Neuronal stem cell (in vitro differentiated cells): ENCODE measurements around the gene PSMC2.

Experiments
- DNase-seq: peaks from one replicate; pipeline ENCODE4 v3.0.0-alpha.2; 2013; ENCODE audit warnings: low spot score
- H2AFZ ChIP-seq: one replicate; pipeline ENCODE4 v1.6.1; 2013; ENCODE audit warnings: mild to moderate bottlenecking, low read length, inconsistent platforms
- H2AK5ac ChIP-seq: 2 replicates; pipeline ENCODE4 v1.6.1; 2013; ENCODE audit warnings: low read depth, mild to moderate bottlenecking, inconsistent platforms, low read length, moderate library complexity, mixed read lengths
- H2BK120ac ChIP-seq: 2 replicates; pipeline ENCODE4 v1.6.1; 2013; ENCODE audit warnings: low read depth, mild to moderate bottlenecking, inconsistent platforms, low read length, moderate library complexity, mixed read lengths
- H2BK12ac ChIP-seq: one replicate; pipeline ENCODE4 v1.6.1; 2013; ENCODE audit warnings: low read length, inconsistent platforms
- H2BK15ac ChIP-seq: 2 replicates; pipeline ENCODE4 v1.6.1; 2013; ENCODE audit warnings: mild to moderate bottlenecking, low read length, inconsistent platforms, mixed read lengths
- H2BK5ac ChIP-seq: one replicate; pipeline ENCODE4 v1.6.1; 2013; ENCODE audit warnings: inconsistent platforms, mild to moderate bottlenecking, low read length, moderate library complexity
- H3K14ac ChIP-seq: one replicate; pipeline ENCODE4 v1.6.1; 2013; ENCODE audit warnings: low read length, inconsistent platforms
- H3K18ac ChIP-seq: 2 replicates; pipeline ENCODE4 v1.6.1; 2013; ENCODE audit warnings: low read length, inconsistent platforms
- H3K23ac ChIP-seq: 2 replicates; pipeline ENCODE4 v1.6.1; 2013; ENCODE audit warnings: low read depth, mild to moderate bottlenecking, mixed read lengths, low read length, inconsistent platforms; ENCODE audit not compliant: poor library complexity
- H3K27ac ChIP-seq: replicated peaks from 3 replicates; pipeline ENCODE4 v1.5.1; 2013; ENCODE audit warnings: low read length, inconsistent platforms
- H3K27me3 ChIP-seq, 3 experiments: 2 replicates each; pipeline ENCODE4 v1.6.1; 2013; ENCODE audit warnings: low read length in 3 of 3, mild to moderate bottlenecking in 2 of 3, inconsistent platforms in 1 of 3, low read depth in 1 of 3, mixed read lengths in 1 of 3, moderate library complexity in 1 of 3; ENCODE audit not compliant: control insufficient read depth in 3 of 3, insufficient read depth in 3 of 3
- H3K36me3 ChIP-seq, 2 donors: replicated peaks in 1 of 2; 2 replicates each; pipeline ENCODE4 v1.6.1; 2013; ENCODE audit warnings: low read length in 2 of 2; ENCODE audit not compliant: control insufficient read depth in 2 of 2, insufficient read depth in 2 of 2
- H3K4ac ChIP-seq: 2 replicates; pipeline ENCODE4 v1.6.1; 2013; ENCODE audit warnings: inconsistent platforms, mild to moderate bottlenecking, low read length, moderate library complexity
- H3K4me1 ChIP-seq, 2 donors: 1 replicate in 1 of 2; 2 replicates in 1 of 2; pipeline ENCODE4 v1.6.1; 2013; ENCODE audit warnings: low read length in 2 of 2, low read depth in 1 of 2; ENCODE audit not compliant: control insufficient read depth in 2 of 2, insufficient read depth in 1 of 2
- H3K4me2 ChIP-seq: one replicate; pipeline ENCODE4 v1.6.1; 2013; ENCODE audit warnings: mild to moderate bottlenecking, low read length, inconsistent platforms; ENCODE audit not compliant: insufficient read depth, poor library complexity, severe bottlenecking
- H3K4me3 ChIP-seq, 2 donors: 2 replicates each; pipeline ENCODE4 v1.5.1; 2013; ENCODE audit warnings: low read length in 2 of 2, mild to moderate bottlenecking in 2 of 2, inconsistent platforms in 1 of 2, moderate library complexity in 1 of 2
- H3K79me1 ChIP-seq: one replicate; pipeline ENCODE4 v1.6.1; 2013; ENCODE audit warnings: low read depth, mild to moderate bottlenecking, inconsistent platforms, low read length, moderate library complexity
- H3K9ac ChIP-seq: one replicate; pipeline ENCODE4 v1.6.1; 2013; ENCODE audit warnings: mild to moderate bottlenecking, low read depth, low read length, inconsistent platforms; ENCODE audit not compliant: poor library complexity
- H3K9me3 ChIP-seq, 2 donors: replicated peaks in 1 of 2; 2 replicates each; pipeline versions ENCODE3 to v1.6.1; 2013; ENCODE audit warnings: low read length in 2 of 2, mild to moderate bottlenecking in 2 of 2, inconsistent platforms in 1 of 2, low read depth in 1 of 2, mixed read lengths in 1 of 2, moderate library complexity in 1 of 2; ENCODE audit not compliant: control insufficient read depth in 2 of 2, insufficient read depth in 1 of 2
- H4K8ac ChIP-seq: one replicate; pipeline ENCODE4 v1.6.1; 2013; ENCODE audit warnings: low read depth, mild to moderate bottlenecking, inconsistent platforms, low read length, moderate library complexity
- H4K91ac ChIP-seq: one replicate; pipeline ENCODE4 v1.6.1; 2013; ENCODE audit warnings: low read length, low read depth, mild to moderate bottlenecking, inconsistent platforms; ENCODE audit not compliant: poor library complexity
- WGBS, 2 donors: extraction: QIAGEN DNeasy Blood & Tissue Kit; methylation state at CpG; one replicate each; pipeline ENCODE4 v1.1.7; 2013; ENCODE audit warnings: missing lambda C conversion rate in 2 of 2, mixed read lengths in 1 of 2; ENCODE audit not compliant: insufficient read length in 2 of 2, insufficient replicate concordance in 1 of 2; ENCODE audit errors: extremely low coverage in 2 of 2; 5-methylcytosine and 5-hydroxymethylcytosine counted together

PSMC2 gene

GRCh38 chr7:103381280-103382031, 34.0 kb downstream of the PSMC2 start:
- Histone ChIP-seq H2AK5ac (no peak overlapping the region), H4K91ac (no peak overlapping the region), H3K27me3 (peaks cover 0 to 5% (median 0%) of the 10 kb centered on the region in 3 experiments), H3K36me3 (no peaks in the 10 kb centered on the region), H3K27ac (no peak overlapping the region), H3K4ac (no peak overlapping the region), H3K9me3 (peaks cover 0 to 2% of the 10 kb centered on the region in 2 donors), H3K4me2 (no peak overlapping the region), H2BK15ac (no peak overlapping the region), H3K79me1 (no peaks in the 10 kb centered on the region), H4K8ac (no peak overlapping the region), H2BK120ac (no peak overlapping the region), H2AFZ (no peak overlapping the region), H3K4me1 (no peaks in the 10 kb centered on the region), H3K4me3 (peak overlapping the region in 1 of 2 donors; percentile 19), H2BK5ac (no peak overlapping the region), H3K23ac (no peak overlapping the region), H3K9ac (peak overlapping the region; percentile 22), H3K18ac (no peak overlapping the region), H2BK12ac (no peak overlapping the region), H3K14ac (no peak overlapping the region)
- 100% methylated on average over 2 of the region's 4 CpGs; no CpG with 5 or more reads in 1 of the 2 donors for WGBS, 2 donors
- no peak for DNase-seq

- Histone ChIP-seq H2AK5ac (no peak overlapping the region), H3K36me3 (no peaks in the 10 kb centered on the region), H3K4me1 (no peaks in the 10 kb centered on the region), H2AFZ (no peak overlapping the region), H3K23ac (no peak overlapping the region), H3K4ac (no peak overlapping the region), H2BK120ac (no peak overlapping the region), H3K27me3 (peaks cover 0 to 5% (median 0%) of the 10 kb centered on the region in 3 experiments), H3K4me2 (no peak overlapping the region), H3K27ac (no peak overlapping the region), H2BK15ac (no peak overlapping the region), H4K91ac (no peak overlapping the region), H3K9me3 (peaks cover 0 to 2% of the 10 kb centered on the region in 2 donors), H3K4me3 (no peak overlapping the region), H4K8ac (no peak overlapping the region), H3K18ac (no peak overlapping the region), H3K79me1 (no peaks in the 10 kb centered on the region), H3K9ac (no peak overlapping the region), H3K14ac (no peak overlapping the region), H2BK12ac (no peak overlapping the region), H2BK5ac (no peak overlapping the region)
- WGBS, 2 donors = no CpG with 5 or more reads among the region's 5 CpGs
- no peak for DNase-seq
These were observed 34.6 kb downstream of the PSMC2 start for GRCh38 chr7:103382032-103382402.

- H2BK15ac ChIP-seq = no peak overlapping the region
- WGBS, 2 donors = no CpG with 5 or more reads among the region's 1 CpG
These were observed 39.8 kb downstream of the PSMC2 start for GRCh38 chr7:103387242-103387641.

GRCh38 chr7:103388469-103389140, 41.2 kb downstream of the PSMC2 start:
- Histone ChIP-seq H3K4me3 (no peak overlapping the region), H2AK5ac (no peak overlapping the region), H2BK15ac (no peak overlapping the region), H3K9ac (no peak overlapping the region), H3K36me3 (no peaks in the 10 kb centered on the region), H3K4ac (no peak overlapping the region), H3K79me1 (no peaks in the 10 kb centered on the region), H4K8ac (no peak overlapping the region), H3K4me1 (no peaks in the 10 kb centered on the region), H3K23ac (no peak overlapping the region), H4K91ac (no peak overlapping the region), H3K9me3 (no peaks in the 10 kb centered on the region), H2AFZ (no peak overlapping the region), H3K14ac (no peak overlapping the region), H3K27ac (no peak overlapping the region), H3K4me2 (no peak overlapping the region), H2BK5ac (no peak overlapping the region), H2BK120ac (no peak overlapping the region), H3K27me3 (no peaks in the 10 kb centered on the region), H2BK12ac (no peak overlapping the region), H3K18ac (no peak overlapping the region)
- WGBS, 2 donors = no CpG with 5 or more reads among the region's 4 CpGs
- no peak for DNase-seq

More at GRCh38 chr7:103387242-103387641, 39.8 kb downstream of the PSMC2 start:
- no peaks in the 10 kb centered on the region for H3K4me1 ChIP-seq
- H3K14ac ChIP-seq = no peak overlapping the region
- no peaks in the 10 kb centered on the region for H3K27me3 ChIP-seq
- H2BK12ac ChIP-seq = no peak overlapping the region
- no peak overlapping the region for H4K91ac ChIP-seq
- no peak overlapping the region for H3K27ac ChIP-seq
- H3K23ac ChIP-seq = no peak overlapping the region
- H4K8ac ChIP-seq = no peak overlapping the region
- no peak overlapping the region for H2BK120ac ChIP-seq
- DNase-seq = no peak
- no peak overlapping the region for H2BK5ac ChIP-seq
- no peak overlapping the region for H3K18ac ChIP-seq
- no peak overlapping the region for H2AK5ac ChIP-seq
- no peak overlapping the region for H3K4ac ChIP-seq
- H3K9ac ChIP-seq = no peak overlapping the region
- no peak overlapping the region for H2AFZ ChIP-seq
- H3K4me3 ChIP-seq = no peak overlapping the region
- H3K79me1 ChIP-seq = no peaks in the 10 kb centered on the region
- H3K9me3 ChIP-seq = no peaks in the 10 kb centered on the region
- no peaks in the 10 kb centered on the region for H3K36me3 ChIP-seq
- no peak overlapping the region for H3K4me2 ChIP-seq
